SK-N-SH (cell line): ENCODE results near the gene ATP11C. TPM values are rescaled to one million over a fixed set of nuclear protein-coding genes. Genes with fewer than 3 reads are reported as not detected.

Experiments
- CTCF ChIA-PET: fragments of 300-600, 350-600 bp; formaldehyde crosslinking; extraction: SDS; loops from one replicate; lab custom pipeline; 2021; lab: Yijun Ruan, JAX
- POLR2A ChIA-PET: fragments of 350-600 bp; sonication (Branson Sonifier 250); formaldehyde crosslinking; extraction: SDS; loops from one replicate; lab custom pipeline; 2020; ENCODE audit warnings: antibody characterized with exemption, inconsistent platforms; lab: Yijun Ruan, JAX
- DNase-seq: peaks from one replicate; pipeline ENCODE4 v3.0.0; 2012
- H2AFZ ChIP-seq: fragments of 200-600 bp; sonication (generic); 2 replicates; pipeline ENCODE4 v1.8.1; 2016; ENCODE audit warnings: antibody characterized with exemption, mild to moderate bottlenecking, low read depth
- H3F3A ChIP-seq: fragments of 200-600 bp; sonication (generic); replicated peaks from 2 replicates; pipeline ENCODE3; 2016; ENCODE audit warnings: antibody characterized with exemption, mild to moderate bottlenecking; ENCODE audit not compliant: insufficient read depth
- H3K27ac ChIP-seq, 2 experiments: fragments of 200-500 bp in 1 of 2; fragments of 200-600 bp in 1 of 2; sonication (Bioruptor generic) in 1 of 2; sonication (generic), shearing (Covaris generic) in 1 of 2; 2 replicates each; pipeline versions ENCODE4 v1.5.1 to v1.6.1; 2014 to 2016; ENCODE audit warnings: low read depth in 2 of 2, inconsistent platforms in 1 of 2, low read length in 1 of 2, mild to moderate bottlenecking in 1 of 2, mixed read lengths in 1 of 2
- H3K27me3 ChIP-seq: fragments of 200-600 bp; sonication (generic), shearing (Covaris generic); 2 replicates; pipeline ENCODE4 v1.6.1; 2016; ENCODE audit warnings: mixed run types; ENCODE audit not compliant: insufficient read depth
- H3K36me3 ChIP-seq, 2 experiments: fragments of 200-500 bp in 1 of 2; fragments of 200-600 bp in 1 of 2; sonication (Bioruptor generic) in 1 of 2; sonication (generic) in 1 of 2; replicated peaks in 1 of 2; 2 replicates each; pipeline versions ENCODE3 to v1.5.1; 2014 to 2016; ENCODE audit warnings: low read length in 1 of 2, mild to moderate bottlenecking in 1 of 2; ENCODE audit not compliant: insufficient read depth in 2 of 2, control insufficient read depth in 1 of 2
- H3K4me1 ChIP-seq, 2 experiments: fragments of 200-500 bp in 1 of 2; fragments of 200-600 bp in 1 of 2; sonication (Bioruptor generic) in 1 of 2; sonication (generic), shearing (Covaris generic) in 1 of 2; 2 replicates each; pipeline versions ENCODE4 v1.5.1 to v1.6.1; 2014 to 2016; ENCODE audit warnings: low read depth in 1 of 2, low read length in 1 of 2, mixed run types in 1 of 2; ENCODE audit not compliant: insufficient read depth in 2 of 2, control insufficient read depth in 1 of 2
- H3K4me2 ChIP-seq: fragments of 200-600 bp; sonication (generic), shearing (Covaris generic); 2 replicates; pipeline ENCODE4 v1.6.1; 2017; ENCODE audit warnings: mixed run types
- H3K4me3 ChIP-seq, 2 experiments: fragments of 200-500 bp in 1 of 2; fragments of 200-600 bp in 1 of 2; sonication (Bioruptor generic) in 1 of 2; sonication (generic), shearing (Covaris generic) in 1 of 2; 2 replicates each; pipeline versions ENCODE4 v1.5.1 to v1.8.1; 2014 to 2016; ENCODE audit warnings: low read depth in 2 of 2, inconsistent platforms in 1 of 2, low read length in 1 of 2, mild to moderate bottlenecking in 1 of 2, mixed read lengths in 1 of 2, moderate library complexity in 1 of 2
- H3K79me2 ChIP-seq: fragments of 200-600 bp; sonication (generic); 2 replicates; pipeline ENCODE4 v1.8.1; 2017; ENCODE audit warnings: mild to moderate bottlenecking; ENCODE audit not compliant: insufficient read depth
- H3K9ac ChIP-seq: fragments of 200-600 bp; sonication (generic); 2 replicates; pipeline ENCODE4 v1.6.1; 2017; ENCODE audit warnings: mixed run types
- H3K9me2 ChIP-seq: fragments of 200-600 bp; sonication (generic); 2 replicates; pipeline ENCODE4 v1.6.1; 2017; ENCODE audit warnings: mixed run types
- H3K9me3 ChIP-seq: fragments of 200-600 bp; sonication (generic); 2 replicates; pipeline ENCODE4 v1.6.1; 2017; ENCODE audit warnings: mixed run types, mild to moderate bottlenecking, moderate library complexity
- H4K20me1 ChIP-seq: fragments of 200-600 bp; sonication (generic); 2 replicates; pipeline ENCODE4 v1.6.1; 2017; ENCODE audit warnings: mild to moderate bottlenecking, mixed run types; ENCODE audit not compliant: insufficient read depth
- CHD2 ChIP-seq: fragments of 150-350 bp; IDR thresholded peaks from 2 replicates; pipeline ENCODE4 v1.6.1; 2018; ENCODE audit warnings: low read length; ENCODE audit not compliant: partially characterized antibody
- CTCF ChIP-seq: fragments of 200-600 bp; sonication (generic); IDR thresholded peaks from 2 replicates; pipeline ENCODE4 v1.6.1; 2017; ENCODE audit warnings: antibody characterized with exemption, mild to moderate bottlenecking, moderate library complexity
- ELF1 ChIP-seq: IDR thresholded peaks from 2 replicates; pipeline ENCODE4 v1.4.0; 2012
- FOSL2 ChIP-seq: IDR thresholded peaks from 2 replicates; pipeline ENCODE4 v1.4.0; 2012; ENCODE audit warnings: low read depth, mild to moderate bottlenecking, moderate library complexity, borderline replicate concordance
- FOXJ3 ChIP-seq: sonication (generic); formaldehyde crosslinking; IDR thresholded peaks from 2 replicates; pipeline ENCODE4 v1.5.1; 2020; ENCODE audit warnings: mild to moderate bottlenecking, missing genetic modification reagents
- GABPA ChIP-seq: IDR thresholded peaks from 2 replicates; pipeline ENCODE4 v1.4.0; 2012; ENCODE audit warnings: low read depth, mild to moderate bottlenecking
- JUND ChIP-seq: IDR thresholded peaks from 2 replicates; pipeline ENCODE4 v1.4.0; 2012
- MAX ChIP-seq: IDR thresholded peaks from 2 replicates; pipeline ENCODE4 v1.4.0; 2012; ENCODE audit warnings: low read depth
- MXI1 ChIP-seq: IDR thresholded peaks from 2 replicates; pipeline ENCODE4 v1.6.1; 2012; ENCODE audit warnings: mild to moderate bottlenecking, low read depth, low read length, improper control_type of control experiment
- NFIC ChIP-seq: IDR thresholded peaks from 2 replicates; pipeline ENCODE4 v1.4.0; 2012; ENCODE audit warnings: borderline replicate concordance
- NRF1 ChIP-seq: IDR thresholded peaks from 2 replicates; pipeline ENCODE4 v1.6.1; 2012; ENCODE audit warnings: low read depth, mild to moderate bottlenecking, low read length
- PBX3 ChIP-seq: IDR thresholded peaks from 2 replicates; pipeline ENCODE4; 2012
- REST ChIP-seq: IDR thresholded peaks from 2 replicates; pipeline ENCODE4 v1.6.1; 2012; ENCODE audit warnings: mild to moderate bottlenecking, low read depth, low read length, moderate library complexity
- RXRA ChIP-seq: IDR thresholded peaks from 2 replicates; pipeline ENCODE4 v1.4.0; 2012; ENCODE audit warnings: low read depth, mild to moderate bottlenecking, borderline replicate concordance
- SIN3A ChIP-seq: IDR thresholded peaks from 2 replicates; pipeline ENCODE4 v1.6.1; 2012; ENCODE audit warnings: low read depth, mild to moderate bottlenecking, low read length, moderate library complexity, borderline replicate concordance
- TAF1 ChIP-seq: IDR thresholded peaks from 2 replicates; pipeline ENCODE4 v1.6.1; 2012; ENCODE audit warnings: low read depth, mild to moderate bottlenecking, low read length, moderate library complexity, borderline replicate concordance
- TCF12 ChIP-seq: IDR thresholded peaks from 2 replicates; pipeline ENCODE4 v1.4.0; 2012
- USF1 ChIP-seq: IDR thresholded peaks from 2 replicates; pipeline ENCODE4 v1.4.0; 2012; ENCODE audit warnings: low read depth, borderline replicate concordance
- YY1 ChIP-seq: IDR thresholded peaks from 2 replicates; pipeline ENCODE4 v1.4.0; 2012; ENCODE audit warnings: low read depth, mild to moderate bottlenecking
- ZBTB33 ChIP-seq: IDR thresholded peaks from 2 replicates; pipeline ENCODE4 v1.4.0; 2012; ENCODE audit warnings: low read depth, borderline replicate concordance
- WGBS: methylation state at CpG from one replicate; pipeline ENCODE4 v1.1.6; 2017; ENCODE audit warnings: low lambda C conversion rate; 5-methylcytosine and 5-hydroxymethylcytosine counted together
- polyA plus RNA-seq, 3 experiments: library from polyadenylated mRNA; depleted of rRNA; stranded (reverse); fragments of >200 nt; gene quantifications; 2 replicates each; pipeline ENCODE4 v1.2.3, GENCODE V29; 2012

Gene ATP11C
- polyA plus RNA-seq, 1 of the 3 experiments (the other 2 are of a cell fraction): 18.5 TPM

GRCh38 chrX:139724626-139725025 lies 208.2 kb downstream of the ATP11C start (continued):
- TF ChIP-seq GABPA (no peak), PBX3 (no peak), CHD2 (no peak), TCF12 (no peak), MAX (no peak)

GRCh38 chrX:139720979-139721378 lies 211.9 kb downstream of the ATP11C start:
- WGBS: 51% methylated on average over 6 of the region's 6 CpGs
- Histone ChIP-seq H3K4me3 (no peak overlapping the region), H3K9me3 (no peaks in the 10 kb centered on the region), H3F3A (no peaks in the 10 kb centered on the region), H2AFZ (no peak overlapping the region), H3K27me3 (no peaks in the 10 kb centered on the region), H3K79me2 (no peaks in the 10 kb centered on the region), H3K4me2 (no peak overlapping the region), H3K27ac (no peak overlapping the region), H3K4me1 (no peaks in the 10 kb centered on the region), H3K9me2 (no peaks in the 10 kb centered on the region), H4K20me1 (no peaks in the 10 kb centered on the region), H3K36me3 (no peaks in the 10 kb centered on the region), H3K9ac (no peak overlapping the region)
- DNase-seq: no peak
- ChIA-PET CTCF (interaction anchor here (0.6 kb wide), 1 partner anchor 111 kb away, joined by 4 read pairs; no protein-coding TSS in a partner anchor), POLR2A (no interaction called here)
- no peak for TF ChIP-seq FOXJ3 (CRISPR knock-in tag)
- TF ChIP-seq ZBTB33: no peak
- no peak for TF ChIP-seq RXRA
- TF ChIP-seq YY1: no peak
- TF ChIP-seq GABPA: no peak
- TF ChIP-seq SIN3A: no peak
- TF ChIP-seq MXI1: no peak
- TF ChIP-seq TAF1: no peak
- no peak for TF ChIP-seq REST
- no peak for TF ChIP-seq JUND
- TF ChIP-seq FOSL2: no peak
- no peak for TF ChIP-seq USF1
- no peak for TF ChIP-seq CTCF
- TF ChIP-seq NRF1: no peak
- no peak for TF ChIP-seq ELF1
- TF ChIP-seq NFIC: no peak
- no peak for TF ChIP-seq PBX3
